CD4-positive, alpha-beta T cell treated with Interferon gamma for 1 hour (primary cell): ENCODE results near the gene EME1.
"Not testable (repeated sequence)": the region's sequence is repeated elsewhere in the genome, so short reads cannot be mapped to it uniquely, and the experiment has no call there.

Experiments used
- DNase-seq: peaks from one replicate; pipeline ENCODE4 v3.0.0-alpha.2; 2020

EME1 gene

DNA sequence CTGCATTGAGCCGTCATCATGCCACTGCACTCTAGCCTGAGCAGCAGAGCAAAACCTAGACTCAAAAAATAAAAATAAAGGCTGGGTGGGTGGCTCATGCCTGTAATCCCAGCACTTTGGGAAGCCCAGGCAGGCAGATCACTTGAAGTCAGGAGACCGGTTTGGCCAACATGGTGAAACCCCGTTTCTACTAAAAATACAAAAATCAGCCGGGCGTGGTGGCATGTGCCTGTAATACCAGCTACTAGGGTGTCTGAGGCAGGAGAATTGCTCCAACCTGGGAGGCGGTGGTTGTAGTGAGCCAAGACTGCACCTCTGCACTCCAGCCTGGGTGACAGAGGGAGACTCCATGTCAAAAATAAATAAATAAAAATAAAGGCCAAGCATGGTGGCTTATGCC, 55.1 kb downstream of the EME1 start:
- not testable (repeated sequence) for DNase-seq

DNA sequence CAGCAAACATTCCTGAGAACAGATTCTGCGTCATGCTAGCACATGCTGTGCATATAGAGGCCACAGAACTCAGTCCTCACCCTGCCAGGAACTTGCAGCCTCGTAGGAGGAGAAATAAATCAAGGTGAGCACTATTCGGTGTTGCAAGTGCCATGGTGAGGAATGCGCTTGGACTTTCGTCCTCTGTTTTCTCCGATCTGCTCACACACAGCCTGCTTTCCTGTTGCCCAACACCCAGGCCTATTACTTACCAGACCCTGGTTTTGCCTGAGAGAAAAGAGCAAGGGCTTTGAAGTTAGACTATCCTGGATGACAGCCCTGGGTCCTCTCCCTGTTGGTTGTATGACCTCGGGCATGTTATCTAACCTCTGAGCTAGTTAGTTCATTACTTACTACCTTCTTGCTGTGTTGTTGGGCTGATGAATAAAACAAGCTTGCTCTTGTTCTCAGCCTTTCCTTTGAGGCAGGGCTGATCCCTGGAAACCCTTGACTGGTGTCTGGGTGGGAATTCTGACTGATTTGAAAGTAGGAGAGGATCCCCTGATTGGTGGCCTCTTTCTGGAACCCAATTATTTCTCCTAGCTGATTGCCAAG, 55.9 kb downstream of the EME1 start:
- no peak for DNase-seq

DNA sequence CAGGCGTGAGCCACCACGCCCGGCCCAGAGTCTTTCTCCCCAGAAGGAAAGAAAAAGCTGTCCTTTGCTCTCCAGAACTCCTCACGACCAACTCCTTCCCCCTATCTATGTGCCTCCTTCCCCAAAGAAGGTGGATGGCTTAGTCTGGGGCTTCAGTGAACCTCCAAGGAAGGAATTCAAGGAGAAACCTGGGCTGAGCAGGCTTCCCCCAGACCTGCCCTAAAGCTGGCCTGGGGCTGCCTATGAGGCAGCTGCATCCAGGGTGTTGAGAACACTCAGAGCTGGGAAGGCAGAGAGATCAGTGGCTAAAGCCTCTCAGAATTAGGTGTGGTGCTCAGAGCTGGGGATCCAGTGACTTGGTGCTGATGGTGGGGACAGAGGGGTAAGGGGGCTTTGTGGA, 56.8 kb downstream of the EME1 start:
- DNase-seq = no peak
